Subcutaneous adipose tissue (tissue), 4 donors: ENCODE results near the gene COL27A1. TPM values are rescaled to one million over a fixed set of nuclear protein-coding genes. Genes with fewer than 3 reads are reported as not detected.

Experiments used
- CTCF ChIP-seq: fragments of 450-650 bp; IDR thresholded peaks from one replicate; pipeline ENCODE4 v1.5.1; 2016; ENCODE audit warnings: low read depth, mild to moderate bottlenecking, control low read depth, antibody characterized with exemption, moderate library complexity
- total RNA-seq, 4 donors: library from RNA; depleted of rRNA; stranded (reverse); fragments of >200 nt; gene quantifications; one replicate each; pipeline ENCODE4 v1.1.0, GENCODE V29; 2016

Gene COL27A1
- total RNA-seq, 4 donors from 2014 or later: 1.0 to 7.7 (median 4.4) TPM

GRCh38 chr9:114214686-114215414 is 59.5 kb downstream of the COL27A1 start:
- TF ChIP-seq CTCF: no peak

GRCh38 chr9:114216081-114216480 is 60.7 kb downstream of the COL27A1 start:
- no peak for TF ChIP-seq CTCF

- TF ChIP-seq CTCF: no peak
These were observed 61.6 kb downstream of the COL27A1 start for GRCh38 chr9:114216976-114217375.

GRCh38 chr9:114218264-114219120 is 63.2 kb downstream of the COL27A1 start:
- no peak for TF ChIP-seq CTCF

GRCh38 chr9:114220061-114220541 is 64.8 kb downstream of the COL27A1 start:
- TF ChIP-seq CTCF: no peak

- TF ChIP-seq CTCF: no peak
These were observed 66.5 kb downstream of the COL27A1 start for GRCh38 chr9:114221706-114222465.
